ENCODE data around the gene RAP1GAP2. TPM values are rescaled to one million over a fixed set of nuclear protein-coding genes. Genes with fewer than 3 reads are reported as not detected.
"Not testable (repeated sequence)": the region's sequence is repeated elsewhere in the genome, so short reads cannot be mapped to it uniquely, and the experiment has no call there.

Gene RAP1GAP2
- total RNA-seq, 2 experiments from 2014 or later: 0.81 to 0.86 TPM

- CTCF ChIA-PET; H3K27ac Mint-ChIP-seq; H3K4me1 Mint-ChIP-seq (ENCODE audit: low read depth); H3K36me3 Mint-ChIP-seq (ENCODE audit: low read depth); H3K9me3 Mint-ChIP-seq; DNase-seq; H3K4me3 Mint-ChIP-seq; H3K27me3 Mint-ChIP-seq (ENCODE audit: low read depth); intact Hi-C loops (cut with micrococcal nuclease): not testable (repeated sequence)
Measured at GRCh38 chr17:3063507-3063906, 267.3 kb downstream of the RAP1GAP2 start, which contains the start of gene OR1D5. Gene OR1D5 (minus strand): TSS chr17:3063607. CDS start chr17:3063607, 0 bp downstream.

GRCh38 chr17:3065192-3065591, 269.0 kb downstream of the RAP1GAP2 start:
- H3K27ac Mint-ChIP-seq; DNase-seq; H3K27me3 Mint-ChIP-seq (ENCODE audit: low read depth); H3K36me3 Mint-ChIP-seq (ENCODE audit: low read depth); H3K4me1 Mint-ChIP-seq (ENCODE audit: low read depth); intact Hi-C loops (cut with micrococcal nuclease); H3K9me3 Mint-ChIP-seq; H3K4me3 Mint-ChIP-seq: not testable (repeated sequence)
- CTCF ChIA-PET: interaction anchor here (0.6 kb wide), 1 partner anchor 561 kb away, joined by 5 read pairs; no protein-coding TSS in a partner anchor

- intact Hi-C loops (cut with micrococcal nuclease); H3K4me3 Mint-ChIP-seq; H3K36me3 Mint-ChIP-seq (ENCODE audit: low read depth); CTCF ChIA-PET; H3K9me3 Mint-ChIP-seq; DNase-seq; H3K4me1 Mint-ChIP-seq (ENCODE audit: low read depth); H3K27me3 Mint-ChIP-seq (ENCODE audit: low read depth); H3K27ac Mint-ChIP-seq: not testable (repeated sequence)
Measured at GRCh38 chr17:3073850-3074249, 277.6 kb downstream of the RAP1GAP2 start.

Small RNAs within 50 kb of the gene (microRNA-seq; reads per million reads assigned to microRNA genes)
- gene MIR1253 (ENCODE audit: borderline microRNAs expressed, borderline replicate concordance): not detected

Other genes starting within 250 kb of the RAP1GAP2 start
- 100 to 1,000 TPM; 142 to 145 TPM for gene PAFAH1B1, start 202.8 kb upstream of the RAP1GAP2 start, total RNA-seq
- gene CLUH, start 84.7 kb upstream of the RAP1GAP2 start, total RNA-seq: 10 to 100 TPM; 72.7 to 81.4 TPM
- gene CCDC92B, start 46.8 kb upstream of the RAP1GAP2 start, total RNA-seq: under 1 TPM; 0.07 to 0.12 TPM